NCI-H1417 (cell line): ENCODE results near the gene RPUSD1.
"Not testable (repeated sequence)": the region's sequence is repeated elsewhere in the genome, so short reads cannot be mapped to it uniquely, and the experiment has no call there.

Source experiments
- DNase-seq, 3 experiments: peaks; one replicate each; lab custom pipeline; 2025; lab: John Stamatoyannopoulos, UW

RPUSD1 gene

DNA sequence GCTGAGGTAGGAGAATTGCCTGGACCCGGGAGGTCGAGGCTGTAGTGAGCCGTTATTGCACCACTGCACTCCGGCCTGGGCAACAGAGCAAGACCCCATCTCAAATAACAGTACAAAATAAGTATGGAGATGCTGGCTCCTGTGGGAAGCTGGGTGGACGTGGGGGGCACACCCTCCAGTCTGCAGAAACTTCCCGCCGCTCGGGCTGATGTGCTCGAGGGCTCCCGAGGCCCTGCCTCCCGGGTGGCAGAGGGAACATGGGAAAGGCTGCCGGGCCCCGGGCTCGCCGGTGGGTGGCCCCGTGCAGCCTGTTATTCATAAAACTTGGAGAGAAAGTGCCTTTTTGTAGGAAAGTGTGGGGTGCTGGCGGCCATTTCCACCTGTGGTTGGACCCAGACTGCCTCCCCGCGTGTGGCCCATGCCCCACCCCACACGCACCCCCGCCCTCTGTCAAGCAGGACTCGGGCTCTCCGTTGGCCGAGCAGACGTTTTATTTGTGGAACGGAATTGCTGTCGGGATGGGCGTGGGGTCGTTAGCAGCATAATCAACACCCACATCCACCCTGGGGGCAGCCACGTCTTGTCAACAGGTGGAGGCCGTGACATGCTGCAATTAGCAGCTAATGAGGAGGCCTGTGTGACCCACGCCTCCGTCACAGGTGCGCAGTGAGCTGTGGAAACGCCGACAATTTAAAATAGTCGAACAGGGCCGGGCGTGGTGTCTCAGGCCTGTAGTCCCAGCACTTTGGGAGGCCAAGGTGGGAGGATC is 40.0 kb downstream of the RPUSD1 start:
- DNase-seq: no peak

DNA sequence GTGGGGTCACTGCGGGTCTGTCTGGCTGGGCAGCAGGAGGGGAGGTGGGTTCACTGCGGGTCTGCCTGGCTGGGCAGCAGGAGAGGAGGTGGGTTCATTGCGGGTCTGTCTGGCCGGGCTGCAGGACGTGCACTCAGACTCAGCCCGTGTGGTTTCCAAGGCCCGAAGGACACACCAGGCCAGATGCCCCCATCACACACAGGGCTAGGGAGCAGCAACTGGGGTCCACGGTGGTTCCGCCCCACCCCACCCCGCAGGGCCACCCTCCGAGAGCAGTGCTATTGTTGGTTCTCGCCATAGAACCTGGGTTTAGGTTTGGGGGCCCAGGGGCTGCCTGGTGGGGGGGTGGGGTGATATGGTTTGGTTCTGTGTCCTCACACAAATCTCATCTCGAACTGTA is 41.5 kb downstream of the RPUSD1 start:
- no peak for DNase-seq

DNA sequence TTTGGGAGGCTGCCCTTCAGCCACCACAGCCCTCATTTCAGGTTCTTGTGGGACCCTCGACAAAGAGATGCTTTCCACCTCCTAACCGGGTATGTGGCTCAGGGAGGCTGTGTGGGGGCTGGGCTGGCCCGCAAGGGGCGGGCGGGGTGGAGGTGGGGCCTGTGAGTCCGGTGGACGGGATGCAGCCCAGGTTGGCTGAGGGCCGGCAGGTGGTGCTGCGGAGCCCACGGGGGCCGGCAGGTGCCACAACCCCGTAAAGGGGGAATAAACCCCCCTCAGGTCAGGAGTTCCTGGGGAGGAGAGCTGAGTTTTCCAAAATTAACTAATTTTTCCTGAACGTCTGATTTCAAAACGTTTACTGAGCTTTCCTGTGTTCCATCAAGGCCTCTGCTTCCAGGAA is 42.4 kb downstream of the RPUSD1 start:
- no peak for DNase-seq

DNA sequence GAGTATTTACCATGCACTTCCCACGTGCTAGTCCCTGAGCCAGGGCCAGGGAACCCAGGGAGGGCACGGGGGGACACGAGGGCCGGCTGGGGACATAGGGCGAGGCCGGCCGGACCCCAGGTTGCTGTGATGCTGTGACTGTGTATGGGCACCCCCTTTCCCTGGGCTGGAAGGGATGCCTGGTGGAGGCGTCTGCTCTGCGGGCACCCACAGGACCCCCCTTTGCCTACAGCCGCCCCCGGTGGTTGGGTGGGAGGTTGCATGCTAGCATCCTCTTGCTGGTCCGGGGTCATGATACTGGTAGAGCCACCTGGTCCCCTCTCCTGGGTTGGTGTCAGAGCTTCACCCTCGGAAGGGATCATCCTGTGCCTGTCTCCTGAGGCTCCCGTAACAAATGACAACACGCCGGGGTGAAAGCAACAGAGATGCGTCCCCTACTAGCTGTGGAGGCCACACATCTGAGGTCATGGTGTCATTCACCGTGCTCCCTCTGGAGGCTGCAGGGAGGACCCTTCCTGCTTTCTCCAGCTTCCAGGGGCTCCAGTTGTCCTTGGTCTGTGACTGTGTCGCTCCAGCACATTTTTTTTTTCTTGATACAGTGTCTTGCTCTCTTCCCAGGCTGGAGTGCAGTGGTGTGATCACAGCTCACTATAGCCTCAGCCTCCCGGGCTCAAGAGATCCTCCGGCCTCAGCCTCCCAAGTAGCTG is 44.2 kb downstream of the RPUSD1 start:
- no peak for DNase-seq

DNA sequence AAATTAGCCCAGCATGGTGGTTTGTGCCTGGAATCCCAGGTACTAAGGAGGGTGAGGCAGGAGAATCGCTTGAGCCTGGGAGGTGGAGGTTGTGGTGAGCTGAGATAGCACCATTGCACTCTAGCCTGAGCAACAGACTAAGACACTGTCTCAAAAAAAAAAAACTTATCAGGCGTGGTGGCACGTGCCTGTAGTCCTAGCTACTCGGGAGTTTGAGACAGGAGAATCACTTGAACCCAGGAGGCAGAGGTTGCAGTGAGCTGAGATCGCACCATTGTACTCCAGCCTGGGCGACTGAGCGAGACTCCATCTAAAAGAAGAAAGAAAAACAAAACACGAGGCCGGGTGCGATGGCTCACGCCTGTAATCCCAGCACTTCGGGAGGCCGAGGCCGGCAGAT is 45.3 kb downstream of the RPUSD1 start:
- not testable (repeated sequence) for DNase-seq

GRCh38 chr16:741986-742629 is 46.1 kb downstream of the RPUSD1 start:
- DNase-seq: no peak

GRCh38 chr16:740764-741505 is 47.2 kb downstream of the RPUSD1 start, which contains the start of gene CIAO3:
Gene CIAO3, minus strand, starts transcription at chr16:740997. Its CDS starts 12 bp downstream, at chr16:740985.
- peak; percentile 87 to 98 (median 91) for DNase-seq

- no peak for DNase-seq
Measured at GRCh38 chr16:740459-740763, 47.8 kb downstream of the RPUSD1 start.

GRCh38 chr16:739560-740458 is 48.4 kb downstream of the RPUSD1 start:
- no peak for DNase-seq

GRCh38 chr16:736936-737481 is 51.2 kb downstream of the RPUSD1 start:
- DNase-seq: no peak

DNA sequence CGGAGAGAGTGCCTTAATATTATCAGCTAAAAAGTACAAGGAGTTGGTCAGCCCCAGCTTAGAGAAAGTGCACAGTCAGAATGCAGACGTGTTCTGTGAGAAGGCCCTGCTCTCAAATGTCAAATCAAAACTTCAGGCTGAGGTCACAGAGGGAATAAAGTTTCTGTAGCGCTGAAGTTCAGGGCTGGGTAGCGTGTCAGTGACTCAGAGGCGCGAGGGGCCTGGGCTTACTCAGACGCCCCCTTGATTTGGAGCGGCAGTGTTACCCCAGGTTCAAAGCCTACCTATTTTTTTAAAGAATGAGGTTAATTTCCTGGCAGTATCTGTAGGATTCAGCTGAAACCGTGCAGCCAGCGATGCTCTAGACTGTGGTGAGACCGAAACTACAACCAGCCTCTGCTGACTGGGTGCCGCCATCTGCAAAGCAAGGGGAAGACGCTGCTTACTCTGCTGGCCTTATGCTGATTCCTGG is 52.2 kb downstream of the RPUSD1 start:
- DNase-seq: no peak

GRCh38 chr16:734981-735881 is 53.0 kb downstream of the RPUSD1 start:
- DNase-seq: no peak
